Right forelimb (tissue), 1 donor: ENCODE data around the gene KCNH4.
"Not testable (repeated sequence)": the region's sequence is repeated elsewhere in the genome, so short reads cannot be mapped to it uniquely, and the experiment has no call there.

Experiments
- DNase-seq: peaks from one replicate; pipeline ENCODE4 v3.0.0-alpha.2; 2018

KCNH4 gene

DNA sequence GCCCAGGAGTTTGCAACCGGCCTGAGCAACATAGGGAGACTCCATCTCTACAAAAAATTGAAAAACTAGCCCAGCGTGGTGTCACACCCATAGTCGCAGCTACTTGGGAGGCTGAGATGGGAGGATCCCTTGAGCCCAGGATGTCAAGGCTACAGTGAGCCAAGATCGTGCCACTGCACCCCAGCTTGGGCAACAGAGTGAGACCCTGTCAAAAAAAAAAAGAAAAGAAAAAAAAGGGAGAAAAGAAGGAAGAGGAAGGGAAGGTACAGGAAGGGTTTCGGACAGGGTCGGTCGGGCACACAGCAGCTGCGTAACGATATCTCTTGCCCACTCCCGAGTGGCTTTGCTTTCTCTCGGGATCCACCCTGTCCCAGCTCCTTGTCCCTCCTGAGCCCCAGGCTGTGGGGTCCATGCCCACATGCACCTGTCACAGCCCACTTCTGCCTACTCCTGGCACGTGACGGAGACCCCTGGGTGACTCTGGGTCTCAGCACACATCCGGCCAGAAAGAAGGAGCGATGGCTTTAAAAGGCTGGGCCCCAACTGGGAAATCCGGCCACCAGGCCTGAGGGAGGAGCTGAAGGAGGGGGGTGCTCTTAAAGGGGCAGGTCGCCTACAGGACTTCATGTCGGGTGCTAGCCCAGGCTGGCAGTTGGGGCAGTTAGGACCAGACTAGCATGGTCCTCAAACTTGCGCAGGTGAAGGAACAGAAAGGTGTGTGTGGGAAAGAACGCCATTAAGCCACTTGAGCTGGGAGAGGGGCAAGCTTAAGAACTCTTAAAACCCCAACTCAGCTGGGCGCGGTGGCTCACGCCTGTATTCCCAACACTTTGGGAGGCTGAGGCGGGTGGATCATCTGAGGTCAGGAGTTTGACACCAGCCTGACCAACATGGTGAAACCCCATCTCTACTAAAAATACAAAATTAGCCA lies 13.3 kb upstream of the KCNH4 start, which contains the start of gene GHDC:
TSS of gene GHDC (minus strand) at position 526 of the 931 bp plus-strand sequence. CDS start 913 bp downstream, outside the sequence.
- DNase-seq, result peak; percentile 84

DNA sequence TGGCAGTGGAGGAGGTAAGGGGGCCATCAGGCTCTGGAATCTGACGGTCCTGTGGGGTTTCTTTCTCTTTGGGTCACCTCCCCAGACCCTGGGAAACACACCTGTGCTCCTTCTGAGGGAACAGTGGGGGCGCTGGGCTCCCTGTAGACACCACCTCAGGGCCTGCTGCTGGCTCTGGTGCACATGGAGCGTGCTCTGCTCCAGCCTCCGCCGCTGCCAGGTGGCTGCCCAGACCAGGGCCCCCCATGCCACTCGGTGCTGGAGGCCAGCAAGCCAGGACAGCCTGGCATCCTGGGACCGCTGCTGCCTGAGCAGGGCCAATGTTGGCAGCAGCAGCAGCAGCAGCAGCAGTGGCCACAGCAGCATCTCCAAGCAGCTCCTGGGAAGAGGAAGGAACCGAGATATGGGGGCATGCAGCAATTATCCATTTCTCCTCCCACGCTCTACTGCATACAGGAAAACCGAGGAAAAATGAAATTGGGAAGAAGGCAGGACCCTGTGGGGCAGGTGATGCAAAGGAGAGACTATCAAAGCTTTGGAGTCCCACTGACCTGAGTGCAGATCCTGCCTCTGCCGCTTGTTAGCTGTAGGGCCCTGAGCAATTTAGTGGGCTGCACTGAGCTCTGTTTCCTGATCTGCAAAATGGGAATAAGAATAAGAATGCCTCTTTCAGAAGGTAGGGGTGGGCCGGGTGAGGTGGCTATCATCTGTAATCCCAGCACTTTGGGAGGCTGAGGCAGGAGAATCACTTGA lies 12.4 kb upstream of the KCNH4 start:
- DNase-seq, result no peak

DNA sequence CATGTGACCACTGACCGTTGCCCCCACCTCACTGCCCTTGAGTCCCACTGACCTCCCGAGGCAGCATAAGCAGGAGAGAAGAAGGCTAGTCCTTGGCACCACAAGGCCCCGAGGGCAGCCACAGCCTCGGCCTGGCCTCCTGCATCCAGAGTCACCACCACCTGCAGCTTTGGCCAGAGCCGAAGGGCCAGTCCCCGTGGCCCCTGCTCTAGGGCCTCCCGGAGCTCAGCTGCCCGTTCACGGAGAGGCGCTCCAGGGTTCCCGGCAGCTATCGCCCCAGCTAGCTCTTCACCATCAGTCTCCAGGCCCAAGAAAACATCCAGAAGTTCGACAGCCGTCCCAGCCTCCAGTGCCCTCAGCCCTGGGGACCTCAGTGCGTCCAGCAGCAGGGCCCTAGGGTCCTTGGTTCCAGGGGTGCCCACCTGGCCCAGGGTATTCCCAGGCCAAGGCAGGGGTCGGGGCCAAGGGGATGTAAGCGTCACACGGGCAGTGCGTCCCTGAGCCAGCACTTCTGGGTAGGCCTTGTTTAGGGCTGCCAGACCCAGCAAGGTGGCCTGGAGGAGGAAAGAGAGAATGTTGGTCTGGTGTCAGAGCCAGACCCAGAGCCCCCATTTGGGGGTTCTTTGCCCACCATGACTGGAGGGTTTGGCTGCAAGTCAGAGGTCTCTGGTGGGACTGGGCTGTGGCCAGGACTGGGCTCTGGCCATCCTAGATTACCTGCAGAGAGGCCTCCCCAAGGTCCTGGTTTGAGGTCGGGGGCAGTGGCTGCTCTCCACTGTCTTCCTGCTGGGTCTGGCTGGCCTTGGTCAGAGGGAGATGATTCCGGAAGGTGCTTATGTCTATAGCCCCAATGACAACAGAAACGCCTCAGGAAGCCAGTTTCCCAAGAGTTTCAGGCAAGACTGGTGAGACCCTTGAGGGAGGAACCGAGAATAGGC lies 11.5 kb upstream of the KCNH4 start:
- no peak for DNase-seq

DNA sequence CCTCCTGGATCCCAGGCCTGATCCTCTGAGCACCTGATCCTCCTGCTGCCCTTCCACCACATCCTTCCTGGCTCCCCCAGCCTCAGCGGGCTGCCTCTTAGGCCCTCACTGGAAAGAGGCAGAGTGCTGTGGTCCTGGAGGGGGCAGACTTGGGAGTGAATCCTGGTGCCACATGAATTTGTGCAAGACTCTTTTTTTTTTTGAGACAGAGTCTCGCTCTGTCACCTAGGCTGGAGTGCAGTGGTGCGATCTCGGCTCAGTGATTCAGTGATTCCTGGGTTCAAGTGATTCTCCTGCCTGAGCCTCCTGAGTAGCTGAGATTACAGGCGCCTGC lies 10.3 kb upstream of the KCNH4 start:
- DNase-seq, result no peak

DNA sequence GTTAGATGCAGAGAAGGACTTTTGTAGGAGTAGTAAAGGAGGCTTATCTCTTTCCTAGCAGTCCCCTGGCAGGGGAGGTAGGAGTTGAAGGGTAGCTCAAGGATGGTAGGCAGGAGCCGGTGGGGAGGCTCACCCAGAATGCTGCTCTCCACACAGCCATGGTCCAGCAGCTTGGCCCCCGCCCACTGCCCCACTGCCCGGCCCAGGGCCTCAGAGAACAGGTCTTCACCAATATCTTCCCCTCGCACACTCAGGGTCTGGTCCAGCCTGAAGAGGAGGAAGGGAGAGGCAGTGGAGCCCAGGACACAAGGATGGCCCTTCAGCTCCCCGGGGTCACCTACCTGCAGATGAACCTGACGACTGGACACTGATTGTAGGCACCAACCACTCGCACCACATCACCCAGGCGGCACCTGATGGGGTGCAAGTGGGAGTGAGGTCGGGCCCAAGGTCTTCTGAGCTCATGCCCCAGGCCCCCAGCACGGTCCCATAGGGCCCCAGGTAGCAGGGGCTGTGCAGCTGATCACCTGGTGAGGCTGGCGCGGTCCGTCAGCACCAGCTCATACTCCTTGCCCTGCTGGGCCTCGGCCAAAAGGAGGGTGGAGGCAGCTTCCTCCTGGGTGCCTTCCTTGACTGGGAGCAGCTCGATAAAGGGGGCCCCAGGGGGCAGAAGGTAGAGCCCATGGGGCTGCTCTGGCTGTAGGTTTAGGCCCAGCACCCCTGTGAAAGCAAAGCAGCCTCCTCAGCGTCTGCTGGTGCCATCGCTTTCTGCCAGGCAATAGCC lies 9.7 kb upstream of the KCNH4 start:
- DNase-seq, result no peak

DNA sequence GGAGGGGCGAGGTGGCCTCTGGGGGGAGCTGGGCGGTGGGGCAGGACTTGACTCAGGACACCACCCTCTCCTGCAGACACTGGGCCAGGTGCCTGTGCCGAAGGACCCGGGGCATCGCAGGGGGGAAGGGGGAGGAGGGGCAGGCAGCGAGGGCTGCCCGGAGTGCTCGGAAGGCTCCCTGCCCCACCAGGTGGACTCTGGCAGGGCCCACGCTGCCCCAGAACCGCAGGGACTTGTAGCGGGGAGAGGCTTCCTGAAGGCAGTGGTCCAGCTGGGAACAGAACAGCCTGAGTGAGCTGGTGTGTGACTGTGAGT lies 8.7 kb upstream of the KCNH4 start:
- DNase-seq, result no peak

DNA sequence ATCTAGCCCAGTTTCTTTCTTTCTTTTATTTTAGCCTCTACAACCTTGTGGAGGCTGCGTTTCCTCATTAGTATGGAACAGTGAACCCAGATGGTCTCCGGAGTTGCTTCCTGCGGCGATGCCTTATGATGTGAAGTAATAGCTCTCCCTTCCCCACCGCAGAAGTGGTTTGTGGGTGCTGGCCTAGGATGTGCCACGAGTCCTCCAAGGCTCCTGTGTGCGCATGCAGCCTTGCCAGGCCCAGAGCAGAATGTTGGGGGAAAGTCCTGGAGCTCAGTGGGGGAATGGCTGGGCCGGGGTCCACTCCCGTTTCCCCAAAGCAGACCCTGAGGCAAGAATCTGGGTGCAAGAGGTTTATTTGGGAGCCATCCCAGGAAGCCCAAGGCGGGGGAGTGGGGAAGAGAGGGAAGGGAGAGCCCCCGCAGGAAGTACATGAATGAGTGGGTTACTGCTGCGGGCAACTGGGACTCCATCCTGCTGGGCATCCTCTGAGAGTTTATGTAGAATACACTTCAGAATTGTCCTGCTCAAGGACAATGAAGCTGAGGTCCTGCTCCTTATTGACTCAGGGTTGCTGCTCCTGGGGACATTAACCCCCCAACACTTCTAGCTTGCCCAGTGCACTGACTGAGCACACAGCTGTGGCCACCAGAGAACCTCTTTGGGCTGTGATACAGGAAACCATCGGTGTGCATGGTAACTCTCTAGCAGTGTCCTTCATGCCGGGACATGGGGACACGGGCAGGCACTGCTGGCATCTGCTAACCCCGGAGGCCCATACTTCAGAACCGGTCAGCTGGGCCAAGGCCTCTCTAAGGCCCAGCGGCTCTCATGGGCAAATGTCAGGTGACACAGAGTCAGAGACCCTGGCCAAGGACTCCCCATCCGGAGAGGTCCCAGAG lies 8.1 kb upstream of the KCNH4 start:
- no peak for DNase-seq

DNA sequence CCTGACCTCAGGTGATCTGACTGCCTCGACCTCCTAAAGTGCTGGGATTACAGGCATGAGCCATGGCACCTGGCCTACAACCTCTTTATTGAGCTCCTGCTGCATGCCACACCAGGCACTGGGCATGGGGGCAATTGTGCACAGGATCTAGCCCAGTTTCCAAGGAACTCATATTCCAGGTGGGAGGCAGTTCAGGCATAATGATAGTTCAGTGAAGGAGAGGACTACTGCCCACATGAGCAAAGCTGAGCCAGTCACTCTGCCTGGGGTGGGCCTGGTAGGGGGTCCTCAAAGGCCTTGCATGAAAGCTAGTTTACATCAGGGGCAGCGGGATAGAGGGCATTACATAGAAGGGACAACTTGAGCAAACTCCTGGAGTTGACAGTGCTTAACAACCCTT lies 6.9 kb upstream of the KCNH4 start:
- no peak for DNase-seq

DNA sequence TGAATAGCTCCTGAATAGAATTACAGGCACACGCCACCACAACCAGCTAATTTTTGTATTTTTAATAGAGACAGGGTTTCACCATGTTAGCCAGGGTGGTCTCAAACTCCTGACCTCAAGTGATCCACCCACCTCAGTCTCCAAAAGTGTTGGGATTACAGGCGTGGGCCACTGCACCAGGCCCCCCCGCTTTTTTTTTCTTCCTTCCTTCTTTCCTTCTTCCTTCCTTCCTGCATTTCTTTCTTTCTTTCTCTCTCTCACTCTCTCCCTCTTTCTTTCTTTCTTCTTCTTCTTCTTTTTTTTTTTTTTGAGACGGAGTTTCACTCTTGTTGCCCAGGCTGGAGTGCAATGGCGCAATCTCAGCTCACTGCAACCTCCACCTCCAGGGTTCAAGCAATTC lies 5.2 kb upstream of the KCNH4 start:
- DNase-seq, result not testable (repeated sequence)

DNA sequence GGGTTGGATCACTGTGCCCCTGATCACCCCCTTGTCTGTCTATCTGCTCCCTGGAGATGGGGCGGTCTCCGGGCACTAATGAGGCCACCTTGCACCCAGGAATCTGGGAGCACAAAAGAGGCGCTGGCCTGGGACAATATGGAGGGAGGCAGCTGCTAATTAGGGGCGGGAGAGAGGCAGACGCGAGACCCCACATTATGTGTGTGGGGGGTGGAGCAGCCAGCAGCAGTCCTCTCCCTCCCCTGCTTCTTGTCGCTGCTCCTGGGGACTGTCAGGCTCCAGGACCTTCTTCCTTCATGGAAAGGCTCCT lies 4.6 kb upstream of the KCNH4 start:
- DNase-seq, result no peak

DNA sequence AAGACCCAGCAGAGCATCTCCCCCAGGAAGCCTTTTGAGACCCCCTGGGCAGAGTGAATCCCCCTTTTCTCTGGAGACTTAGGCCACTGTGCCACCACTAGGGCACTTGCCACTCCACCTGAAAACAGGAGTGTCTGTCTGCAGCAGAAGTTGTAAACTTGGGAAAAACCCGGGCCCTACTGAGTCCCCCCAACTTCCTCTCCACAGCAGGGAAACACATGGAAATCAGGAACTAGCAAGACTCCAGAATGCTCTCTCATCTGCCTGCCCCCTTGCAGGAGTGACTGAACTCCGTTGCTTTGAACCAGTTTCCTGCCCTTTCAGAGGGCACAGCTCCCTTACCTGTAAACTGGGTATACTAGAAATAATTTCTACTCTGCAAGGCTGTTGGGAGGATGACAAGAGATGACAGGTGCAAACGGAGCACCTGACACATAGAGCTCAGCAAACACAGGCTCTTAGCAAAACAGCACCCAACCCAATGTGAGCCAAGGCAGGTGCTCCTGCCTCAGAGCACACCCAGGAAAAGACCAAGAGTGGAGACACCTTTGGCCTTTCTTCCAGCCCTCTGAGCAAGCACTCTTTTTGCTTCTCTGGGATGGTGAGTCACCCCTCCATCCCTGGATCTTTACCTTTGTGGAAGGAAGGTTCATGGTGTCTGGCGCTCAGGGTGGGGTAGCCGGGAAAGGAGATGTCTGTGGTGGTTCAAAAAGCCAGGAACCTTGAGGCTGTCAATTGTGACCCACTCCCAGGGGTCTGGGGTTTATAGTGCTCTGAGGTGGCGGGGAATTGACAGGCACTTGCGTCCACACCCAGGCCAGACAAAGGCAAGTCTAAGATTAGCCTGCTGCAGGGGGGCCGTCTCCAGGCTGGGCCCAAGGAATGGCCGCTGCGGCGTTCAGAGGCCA lies 4.0 kb upstream of the KCNH4 start, which contains the start of gene HCRT:
TSS of gene HCRT (minus strand) at position 740 of the 908 bp plus-strand sequence. CDS start at position 653, 87 bp downstream.
- no peak for DNase-seq

DNA sequence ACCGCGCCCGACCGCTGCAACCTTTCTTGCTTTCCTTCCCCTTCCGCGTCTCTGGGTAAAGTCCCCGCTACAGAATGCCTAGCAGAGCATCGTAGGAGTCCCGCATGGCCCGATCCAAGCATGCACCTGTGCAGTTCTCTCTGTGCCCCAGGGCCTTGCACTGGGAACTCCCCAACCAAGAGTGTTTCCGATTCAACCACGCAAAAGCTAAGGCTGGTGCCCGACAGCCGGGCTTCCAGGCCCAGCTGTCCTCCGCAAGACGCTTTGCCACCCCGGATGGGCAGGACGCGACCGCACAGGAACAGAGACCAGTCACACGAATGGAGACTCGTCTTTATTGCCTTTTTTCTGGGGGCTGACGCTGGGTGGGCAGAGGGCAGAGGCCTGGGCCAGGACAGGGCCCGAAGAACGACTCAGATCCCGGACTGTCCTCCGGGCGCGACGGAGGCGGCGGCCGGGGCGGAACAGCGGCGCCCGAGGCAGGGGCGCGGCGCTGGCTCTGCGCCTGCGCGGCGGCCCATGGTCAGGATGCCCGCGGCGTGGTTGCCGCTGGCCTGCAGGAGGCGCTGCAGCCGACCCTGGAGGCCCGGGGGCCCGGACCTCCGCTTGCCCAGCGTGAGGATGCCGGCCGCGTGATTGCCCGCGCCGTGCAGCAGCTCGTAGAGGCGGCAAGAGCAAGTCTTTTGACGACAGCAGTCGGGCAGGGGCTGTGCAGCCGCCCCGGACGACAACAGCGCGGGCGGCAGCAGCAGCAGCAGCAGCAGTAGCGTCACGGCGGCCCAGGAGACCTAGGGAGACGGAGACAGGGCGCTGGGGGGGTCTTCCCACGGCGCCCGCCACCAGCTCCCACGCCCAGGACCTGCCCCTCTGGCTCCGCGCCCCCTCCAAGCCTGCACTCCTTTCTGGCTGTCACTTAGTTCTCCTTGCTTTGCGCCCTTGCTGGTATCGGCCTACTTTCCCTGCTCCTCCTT lies 3.1 kb upstream of the KCNH4 start:
- peak; percentile 81 for DNase-seq

DNA sequence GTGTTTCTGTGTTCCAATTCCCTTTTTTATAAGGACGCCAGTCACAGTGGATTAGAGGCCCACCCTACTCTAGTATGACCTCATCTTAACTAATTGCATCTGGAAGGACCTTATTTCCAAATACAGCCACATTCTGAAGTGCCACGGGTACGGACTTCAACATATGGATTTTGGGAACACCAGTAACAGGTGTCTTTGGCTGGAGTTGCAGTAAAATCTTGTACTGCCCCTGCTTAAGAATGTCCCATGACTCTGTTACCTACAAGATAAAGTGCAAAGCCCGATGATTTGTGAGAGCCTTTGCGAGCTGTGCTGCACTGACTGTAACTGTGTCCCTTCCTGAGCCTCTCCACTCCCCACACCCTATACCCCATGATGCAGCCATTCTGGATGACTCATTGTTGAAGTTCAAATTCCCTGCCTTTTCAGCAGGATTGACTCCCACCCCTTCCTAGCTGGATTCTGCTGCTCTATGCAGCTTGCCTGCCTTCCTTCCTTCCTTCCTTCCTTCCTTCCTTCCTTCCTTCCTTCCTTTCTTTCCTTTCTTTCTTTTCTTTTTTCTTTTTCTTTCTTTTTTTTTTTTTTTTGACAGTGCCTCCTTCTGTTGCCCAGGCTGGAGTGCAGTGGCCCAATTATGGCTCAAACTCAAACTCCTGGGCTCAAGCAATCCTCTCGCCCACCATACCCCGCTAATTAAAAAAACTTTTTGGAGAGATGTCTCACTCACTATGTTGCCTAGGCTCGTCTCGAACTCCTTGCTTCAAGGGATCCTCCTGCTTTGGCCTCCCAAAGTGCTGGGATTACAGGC lies 2.2 kb upstream of the KCNH4 start:
- DNase-seq, result no peak

DNA sequence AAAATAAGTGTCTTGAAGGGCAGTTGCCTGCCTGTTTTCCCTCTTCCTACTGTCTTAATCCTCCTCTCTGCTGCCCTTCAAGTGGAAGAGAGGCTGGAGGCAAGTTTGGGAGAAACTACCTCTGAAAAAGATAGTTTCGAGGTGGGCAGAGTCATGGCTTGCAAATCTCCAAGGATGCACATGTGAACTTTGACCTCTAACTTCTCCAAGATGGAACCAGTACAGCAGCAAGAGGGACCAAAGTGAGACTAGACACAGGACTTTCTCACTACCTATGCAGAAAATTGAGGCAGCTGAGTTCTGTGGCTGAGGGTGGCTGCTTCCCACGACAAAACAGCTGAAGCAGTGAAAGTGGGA lies 887 bp upstream of the KCNH4 start:
- no peak for DNase-seq

DNA sequence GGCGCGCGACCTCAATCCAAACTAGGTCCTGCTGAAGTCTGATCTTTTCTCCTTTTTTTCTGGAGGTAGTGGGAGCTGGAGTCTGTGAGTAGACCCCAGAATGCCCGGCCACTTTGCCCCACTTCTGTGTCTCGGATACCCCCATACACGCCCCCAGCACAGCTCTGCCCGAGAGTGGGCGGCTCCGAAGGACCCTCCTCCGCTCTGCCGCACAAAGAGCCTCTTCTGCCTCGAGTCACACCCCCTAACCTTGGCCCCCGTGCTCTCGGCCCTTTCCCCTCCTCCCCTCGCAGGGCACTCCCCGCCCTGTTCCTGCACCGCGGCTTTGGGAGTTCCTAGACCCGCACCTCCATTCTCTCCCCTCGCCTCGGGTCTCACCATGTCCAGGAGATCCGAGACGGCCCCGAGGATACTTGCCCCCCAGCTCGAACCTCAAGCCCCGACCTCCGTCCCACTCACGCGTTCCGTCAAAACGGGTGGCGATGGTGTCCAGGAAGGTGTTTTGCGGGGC lies 476 bp downstream of the KCNH4 start:
- no peak for DNase-seq

DNA sequence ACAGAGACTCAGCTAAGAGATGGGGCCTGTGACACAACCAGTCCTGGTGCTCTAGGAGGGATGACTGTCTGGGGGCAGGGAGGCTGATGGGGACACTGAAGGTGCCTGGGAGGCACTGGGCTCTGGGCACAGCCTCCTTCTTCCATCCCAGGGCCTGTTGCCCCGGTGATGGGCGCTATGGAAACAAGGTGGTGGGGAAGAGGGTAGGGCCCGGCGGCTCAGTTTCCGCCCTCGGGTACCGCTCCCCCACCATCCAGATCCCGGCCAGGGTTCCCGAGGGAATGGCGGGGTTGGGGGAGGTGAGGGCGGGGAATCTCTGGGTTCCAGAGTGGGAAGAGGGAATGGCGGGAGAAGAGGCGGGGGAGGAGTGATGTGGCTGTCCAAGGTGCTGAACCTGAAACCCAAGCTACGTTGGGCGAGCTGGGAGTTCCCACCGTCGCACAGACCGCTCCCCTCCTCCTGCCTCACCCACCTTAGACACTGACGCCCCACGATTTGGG lies 981 bp downstream of the KCNH4 start:
- DNase-seq, result peak; percentile 69

DNA sequence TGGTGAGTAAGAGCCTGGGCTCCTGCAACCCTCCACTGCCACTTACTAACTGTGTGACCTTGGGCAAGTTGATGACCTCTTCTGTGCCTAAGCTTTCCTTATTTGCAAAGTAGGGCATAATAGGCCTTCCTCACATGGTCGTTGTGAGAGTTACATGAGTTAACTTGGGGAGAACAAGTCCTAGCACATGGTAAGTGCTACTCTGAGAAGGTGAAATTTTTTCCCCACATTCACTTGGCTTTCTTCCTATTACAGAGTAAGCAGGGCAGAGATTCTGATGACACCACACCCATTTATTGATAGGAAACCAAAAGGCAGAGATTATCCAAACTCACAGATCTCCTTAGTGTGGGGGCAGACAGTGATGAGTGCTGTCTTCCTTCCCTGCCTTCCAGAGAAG lies 1.6 kb downstream of the KCNH4 start:
- no peak for DNase-seq

DNA sequence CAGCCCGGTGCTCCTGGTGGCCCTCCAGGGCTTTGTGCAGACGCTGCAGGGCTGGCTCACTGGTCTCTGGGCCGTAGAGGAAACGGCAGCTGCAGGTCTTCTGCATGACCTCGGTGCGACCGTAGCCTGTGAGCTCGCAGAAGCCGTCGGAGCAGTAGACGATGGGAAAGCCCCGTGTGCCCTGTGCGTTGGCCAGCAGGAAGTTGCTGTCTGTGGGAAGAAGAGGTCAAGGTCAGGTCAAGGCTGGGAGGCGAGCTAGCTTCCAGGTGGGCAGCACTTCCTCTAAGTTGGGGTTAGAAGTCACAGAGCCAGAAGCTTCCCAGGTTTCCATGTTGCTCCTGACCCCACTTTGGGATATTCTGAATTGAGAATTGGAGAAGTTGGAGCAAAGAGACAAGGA lies 2.1 kb downstream of the KCNH4 start:
- DNase-seq, result no peak
